HG02938 (cell line): Measurements from ENCODE around the gene TCF4.

Experiments used
- ATAC-seq: cut with Tn5 transposase; IDR thresholded peaks from one replicate; pipeline ENCODE4 v1.9.1; 2021; ENCODE audit warnings: mild to moderate bottlenecking, moderate library complexity; ENCODE audit not compliant: unreplicated experiment

The TCF4 gene

DNA sequence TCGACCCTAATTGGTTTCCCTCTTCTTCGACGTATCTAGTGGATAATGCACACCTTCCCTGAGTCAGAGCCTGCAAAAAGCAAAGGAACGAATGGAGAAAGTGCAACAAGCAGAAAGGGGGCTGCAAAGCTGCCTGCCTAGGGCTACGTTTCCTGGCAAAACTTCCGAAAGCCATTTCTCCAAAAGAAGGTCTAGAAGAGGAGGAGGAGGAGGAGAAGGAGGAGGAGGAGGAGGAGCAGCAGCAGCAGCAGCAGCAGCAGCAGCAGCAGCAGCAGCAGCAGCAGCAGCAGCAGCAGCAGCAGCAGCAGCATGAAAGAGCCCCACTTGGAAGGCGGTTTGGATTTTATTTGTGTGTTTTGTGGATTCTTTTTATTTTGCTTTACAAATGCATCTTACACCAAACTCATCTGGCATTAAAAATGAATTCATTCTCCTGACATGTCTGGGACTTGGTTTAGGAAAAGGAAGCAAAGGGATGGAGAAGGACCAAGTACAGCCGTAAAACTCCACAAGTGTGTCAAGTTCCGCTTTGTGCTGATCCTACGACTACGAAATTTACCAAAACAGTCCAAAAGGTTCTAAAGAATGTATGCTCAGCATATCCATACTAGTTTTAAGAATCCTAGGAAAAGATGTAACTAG, 2.0 kb downstream of the TCF4 start:
- no peak for ATAC-seq

DNA sequence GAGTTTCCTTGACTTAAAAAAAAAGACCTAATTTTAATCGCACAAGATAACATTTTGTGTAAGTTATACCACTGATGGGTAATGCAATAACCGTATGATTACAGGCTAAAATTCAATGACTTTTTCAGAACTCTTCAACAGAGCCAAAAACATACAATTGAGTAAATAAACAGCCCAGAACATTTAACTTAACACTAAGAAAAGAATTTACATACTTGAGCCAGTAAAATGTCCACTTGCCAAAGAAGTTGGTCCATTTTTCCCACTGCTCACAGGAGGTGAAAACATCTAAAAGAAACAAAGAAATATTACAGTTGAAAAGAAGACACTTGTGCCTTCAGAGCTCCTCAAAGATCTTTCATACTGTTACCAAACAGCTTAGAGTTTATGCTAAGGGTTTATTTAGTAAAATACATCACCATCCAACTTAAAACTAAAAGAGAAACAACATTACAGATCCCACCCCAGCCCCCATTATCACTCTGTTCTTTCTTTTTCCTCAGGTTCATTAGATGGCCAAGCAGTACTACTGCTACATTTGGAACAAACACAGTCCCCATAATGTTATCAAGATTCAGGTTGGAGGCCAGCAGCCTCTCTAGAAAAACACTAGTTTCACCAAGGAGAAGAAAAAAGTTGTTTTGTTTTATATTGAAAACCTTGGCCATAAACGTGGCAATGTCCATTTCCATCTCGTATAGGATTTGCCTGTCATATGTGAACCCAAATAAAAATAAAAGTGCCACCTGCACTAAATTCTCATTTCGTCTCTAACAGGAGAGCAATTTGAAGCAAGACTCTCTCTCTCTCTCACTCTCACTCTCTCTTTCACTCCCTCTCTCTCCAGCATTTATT, 2.7 kb downstream of the TCF4 start:
- no peak for ATAC-seq

DNA sequence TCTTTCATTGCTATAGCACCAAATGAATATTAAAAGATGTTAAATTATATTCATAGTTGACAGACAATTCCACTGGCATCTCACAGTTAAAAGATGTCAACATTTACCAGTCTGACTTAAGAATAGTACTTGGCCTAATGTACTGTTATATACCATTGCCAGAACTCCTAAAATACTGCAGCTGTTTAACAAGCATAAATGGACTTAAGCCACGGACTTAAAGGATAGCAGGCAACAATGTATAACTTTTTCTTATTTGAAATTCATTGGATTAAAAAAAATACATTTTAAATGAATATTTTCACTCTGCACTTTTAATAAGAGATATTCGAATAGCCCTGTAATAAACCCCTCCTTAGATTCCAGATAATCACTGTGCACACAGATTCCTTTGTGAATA, 3.8 kb downstream of the TCF4 start:
- no peak for ATAC-seq

DNA sequence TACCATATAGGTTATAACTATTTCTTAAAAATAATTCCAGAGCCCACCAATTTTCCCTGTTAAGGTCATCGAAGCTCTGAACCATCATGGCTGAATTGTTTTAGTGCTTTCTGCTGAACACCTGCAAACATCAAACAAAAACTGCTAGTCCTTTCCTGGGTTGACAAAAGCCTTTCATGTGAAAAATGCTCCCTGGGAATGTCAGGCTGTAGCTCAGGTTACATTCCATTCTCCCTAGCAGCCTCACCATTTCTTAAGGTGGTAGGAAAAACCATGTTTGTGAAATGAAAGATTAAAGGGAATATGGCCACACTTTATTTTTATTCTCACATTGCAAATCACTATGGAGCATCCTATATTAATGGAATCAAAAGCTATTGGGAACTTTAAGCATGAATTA, 5.7 kb downstream of the TCF4 start:
- no peak for ATAC-seq

DNA sequence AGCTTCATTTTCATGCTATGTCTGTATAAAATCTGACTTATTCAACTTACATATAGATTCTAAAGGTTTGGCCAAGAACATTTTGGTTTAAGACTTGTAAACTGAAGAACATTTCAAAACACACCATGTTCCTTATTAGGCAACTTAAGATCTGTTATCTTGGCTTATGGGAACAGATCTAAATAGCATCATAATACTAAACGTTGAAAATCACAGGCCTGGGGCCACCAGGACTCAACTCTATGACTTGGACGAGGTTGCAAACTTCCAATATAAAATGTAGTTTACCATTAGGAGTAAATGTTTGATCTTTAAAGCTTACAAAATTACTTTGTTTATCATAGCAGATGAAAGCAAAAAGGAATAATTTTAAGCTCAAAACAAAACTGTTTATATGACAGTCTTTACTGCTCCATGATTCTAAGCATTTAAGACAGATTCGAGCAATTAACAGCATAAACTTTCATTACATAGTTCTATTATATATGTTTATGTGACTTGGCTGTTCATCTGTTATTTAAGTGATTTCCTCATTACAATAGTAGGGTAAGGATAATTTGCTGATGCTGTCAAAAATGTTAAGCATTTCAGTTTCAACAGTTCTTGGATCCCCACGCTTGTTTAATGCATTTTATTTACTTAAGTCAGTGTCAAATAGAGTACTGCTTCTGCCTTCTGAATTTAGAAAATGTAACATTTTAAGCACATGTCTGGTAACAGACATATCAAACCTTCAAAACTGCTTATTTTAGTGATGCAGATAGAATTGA, 8.3 kb downstream of the TCF4 start:
- ATAC-seq: no peak

DNA sequence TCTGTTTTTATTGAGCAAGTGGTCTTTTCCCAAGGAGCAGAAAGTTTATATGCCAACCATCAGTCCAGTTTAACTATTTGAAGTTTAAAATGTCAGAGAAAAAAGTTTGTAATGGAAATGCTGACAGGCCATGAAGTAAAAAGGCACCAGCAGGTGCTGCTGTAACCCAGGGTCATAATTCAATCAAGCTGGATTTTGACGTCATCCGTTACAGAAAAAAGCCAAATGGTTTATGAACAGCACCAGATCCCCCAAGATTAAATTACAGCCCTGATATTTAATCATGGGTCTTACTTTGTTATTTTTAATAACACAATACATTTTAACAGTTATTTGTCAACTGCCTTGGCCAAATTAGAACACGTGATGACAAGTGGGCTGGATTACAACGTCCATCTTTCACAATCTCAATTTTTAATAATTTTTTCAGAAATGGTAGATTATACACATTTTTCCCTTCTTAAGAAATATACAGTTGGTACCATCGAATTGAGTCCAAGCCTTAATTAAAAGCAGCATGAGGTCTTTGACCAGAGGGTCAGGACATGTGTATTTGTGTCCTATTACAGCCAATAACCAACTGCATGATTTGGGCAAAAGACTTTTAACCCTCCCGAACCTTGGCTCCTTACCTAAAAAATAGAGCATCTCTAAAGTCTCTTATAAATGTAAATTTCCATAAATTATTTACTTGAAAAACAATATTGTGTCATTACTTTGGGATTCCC, 10.0 kb downstream of the TCF4 start:
- ATAC-seq: no peak

DNA sequence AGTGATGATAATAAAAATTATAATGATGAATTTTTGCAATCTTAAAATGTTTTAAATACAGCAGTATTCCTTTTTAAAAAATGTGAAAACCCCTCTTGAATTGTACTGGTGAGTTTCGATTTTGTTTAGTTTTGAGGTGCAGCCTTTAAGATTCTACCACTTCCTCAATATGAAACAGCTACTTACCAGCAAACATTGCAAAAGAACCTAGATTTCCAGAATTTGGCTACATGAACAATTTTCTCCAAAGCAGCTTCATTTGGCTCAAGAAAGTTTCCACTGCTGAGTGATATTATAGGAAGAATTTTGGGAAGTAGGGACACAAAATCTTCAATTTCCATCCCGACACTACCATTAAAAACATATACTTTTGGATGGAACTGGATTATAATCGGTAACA, 12.0 kb downstream of the TCF4 start:
- ATAC-seq: no peak

DNA sequence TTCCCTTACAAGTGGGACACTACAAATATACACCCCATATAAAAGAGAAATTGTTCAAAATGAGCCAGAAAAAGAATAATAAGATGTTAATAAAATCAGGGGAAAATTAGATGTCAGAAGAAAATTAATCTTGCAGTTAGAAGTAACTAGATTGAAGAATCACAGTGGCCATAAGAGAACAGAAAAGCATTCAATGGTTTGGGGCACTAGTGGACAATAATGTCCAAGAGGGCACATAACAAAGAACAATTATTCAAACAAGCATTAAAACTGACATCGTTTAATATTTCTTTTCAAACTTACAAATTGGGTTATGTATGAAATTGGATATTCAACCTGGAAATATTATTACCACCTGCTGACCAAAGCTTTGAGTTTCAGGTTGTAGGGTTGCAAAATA, 12.9 kb downstream of the TCF4 start:
- no peak for ATAC-seq

DNA sequence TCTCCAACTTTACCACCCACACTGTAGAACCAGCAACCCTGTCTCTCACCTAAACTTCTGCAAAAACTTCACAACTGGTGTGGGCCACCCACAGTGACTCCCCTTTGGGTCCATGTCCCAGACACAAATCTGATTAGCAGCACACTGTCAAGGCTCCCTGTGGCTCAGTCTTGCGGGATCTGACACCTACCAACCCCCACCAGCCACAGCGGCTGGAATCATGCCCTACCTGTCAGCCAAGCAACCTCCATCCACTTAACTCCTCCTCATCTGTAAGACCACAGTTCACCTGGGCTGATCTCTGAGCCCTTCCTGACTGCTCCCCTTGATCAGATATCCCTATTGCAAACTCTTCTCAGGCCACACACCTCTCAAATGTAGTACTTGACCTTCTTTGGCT, 14.6 kb downstream of the TCF4 start:
- no peak for ATAC-seq

DNA sequence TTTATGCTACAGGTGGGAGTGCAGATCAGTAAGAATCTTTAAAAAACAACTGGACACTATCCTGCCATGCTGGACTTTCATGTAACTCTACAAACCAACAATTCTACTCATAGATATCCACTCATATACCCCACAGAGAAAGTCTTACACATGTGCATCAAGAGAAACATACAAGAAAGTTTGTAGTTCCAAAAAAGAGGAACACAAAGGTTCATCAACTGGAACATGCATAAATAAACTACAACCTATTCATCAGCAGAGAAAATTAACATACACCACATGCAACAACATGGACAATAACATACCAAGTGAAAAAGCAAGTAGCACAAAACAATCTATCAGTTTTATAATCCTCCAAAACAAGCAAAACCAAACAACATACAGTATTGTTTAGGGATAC, 17.0 kb downstream of the TCF4 start:
- no peak for ATAC-seq

DNA sequence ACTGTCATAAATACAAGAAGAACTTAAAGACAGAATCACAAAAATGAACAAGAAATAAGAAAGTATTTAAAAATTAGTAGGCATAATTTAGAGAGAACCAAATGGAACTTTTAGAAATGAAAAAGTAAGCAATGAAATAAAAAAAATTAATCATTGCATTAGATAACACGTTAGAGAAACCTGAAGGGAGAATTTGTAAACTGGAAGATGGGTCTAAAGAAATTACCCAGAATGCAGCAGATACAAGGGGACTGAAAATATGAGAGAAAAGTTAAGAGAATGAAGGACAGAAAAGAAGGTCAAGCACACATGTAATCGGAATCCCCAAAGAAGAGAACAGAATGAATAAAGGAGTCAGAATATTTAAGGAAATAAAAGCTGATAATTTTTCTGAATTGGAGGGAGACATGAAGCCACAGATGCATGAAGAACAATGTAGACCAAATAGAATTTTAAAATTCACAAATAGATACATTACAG, 21.5 kb downstream of the TCF4 start:
- ATAC-seq: no peak

DNA sequence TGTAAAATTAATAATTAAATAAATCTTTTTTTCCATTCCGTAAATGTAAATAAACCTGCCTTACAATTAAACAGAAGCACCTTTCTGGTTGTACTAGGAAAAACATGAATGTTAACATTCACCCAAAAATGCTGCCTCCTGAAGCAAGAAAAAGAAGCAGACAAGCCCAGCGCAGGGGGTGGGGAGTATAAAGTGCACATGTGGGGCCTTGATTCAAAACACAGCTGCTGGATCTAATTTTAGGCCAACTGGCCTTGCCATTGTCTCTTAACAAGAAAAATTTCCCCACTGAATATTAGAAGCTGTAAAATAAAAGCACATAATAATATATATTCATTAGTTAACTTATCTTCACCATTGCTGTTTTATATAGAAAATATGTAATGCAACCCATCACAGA, 28.3 kb downstream of the TCF4 start:
- no peak for ATAC-seq

DNA sequence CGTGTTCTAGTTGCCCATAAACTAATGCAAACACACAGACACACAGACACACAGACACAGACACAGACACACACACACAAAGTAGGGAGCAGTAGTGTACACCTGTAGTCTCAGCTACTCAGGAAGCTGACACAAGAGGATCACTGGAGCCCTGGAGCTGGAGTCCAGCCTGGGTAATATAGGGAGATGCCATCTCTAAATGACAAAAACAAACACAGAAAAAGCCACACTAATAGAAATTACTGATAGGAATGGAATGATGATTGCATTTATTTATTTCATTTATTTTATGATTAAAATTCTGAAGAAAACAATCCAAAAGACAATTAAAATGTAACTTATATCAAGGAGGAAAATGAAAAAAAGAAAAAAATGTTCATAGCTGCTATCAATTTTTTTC, 30.8 kb downstream of the TCF4 start:
- no peak for ATAC-seq

DNA sequence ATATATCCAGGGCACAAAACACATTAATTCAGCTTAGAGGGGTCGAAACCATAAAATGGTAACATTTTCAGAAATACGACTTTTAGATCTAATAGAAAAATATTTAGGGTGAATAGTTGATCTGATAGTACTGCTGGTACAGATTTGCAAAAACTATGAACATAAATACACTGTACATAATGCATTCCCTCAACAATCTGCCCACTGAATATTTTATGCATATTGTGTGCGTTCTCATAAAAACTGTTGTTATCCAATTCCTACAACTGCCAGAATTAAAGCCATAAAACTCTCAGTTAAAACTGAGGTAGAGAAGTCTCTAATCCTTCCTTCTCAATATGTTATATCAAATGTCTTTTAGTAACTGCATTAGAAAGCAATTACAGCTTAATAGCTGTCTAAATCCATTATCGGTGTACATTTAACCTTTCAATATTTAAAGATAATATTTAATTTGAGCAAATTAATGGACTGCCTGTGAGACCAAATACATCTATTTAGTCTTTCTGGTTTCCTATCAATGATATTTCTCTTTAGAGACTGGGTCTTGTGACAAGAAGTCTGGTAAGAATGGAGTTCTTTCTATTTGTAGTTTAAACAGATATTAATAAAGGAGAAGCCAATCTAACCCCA, 32.5 kb downstream of the TCF4 start:
- ATAC-seq: no peak

DNA sequence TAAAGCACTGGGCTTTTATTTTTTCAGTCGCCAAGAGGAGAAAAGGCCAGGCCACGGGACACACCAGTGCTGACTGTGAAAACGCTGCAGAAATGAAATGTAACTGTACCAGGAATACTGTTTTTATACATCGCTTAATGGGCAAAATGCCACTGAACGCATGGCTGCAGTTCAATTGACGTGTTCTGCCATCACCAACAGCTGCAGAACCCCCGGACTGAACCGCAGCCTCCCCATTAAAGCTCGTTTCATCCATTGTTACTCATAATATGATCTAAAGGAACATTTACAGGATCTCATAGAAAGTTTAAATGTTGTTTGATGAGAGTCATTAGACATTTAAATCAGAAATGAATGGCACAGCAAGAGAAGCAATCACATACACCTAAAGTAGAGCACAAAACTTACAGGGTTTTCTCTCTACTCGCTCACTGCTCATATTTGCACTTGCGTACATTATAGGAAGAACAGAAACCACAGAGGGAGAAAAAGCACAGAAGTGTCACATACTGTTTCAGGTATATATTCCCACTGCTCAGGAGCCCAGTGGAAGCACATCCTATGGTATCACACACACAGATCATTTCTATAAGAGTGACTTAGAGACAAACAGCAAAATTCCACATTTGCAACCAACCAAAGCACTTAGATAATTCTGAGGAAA, 35.3 kb downstream of the TCF4 start:
- no peak for ATAC-seq

DNA sequence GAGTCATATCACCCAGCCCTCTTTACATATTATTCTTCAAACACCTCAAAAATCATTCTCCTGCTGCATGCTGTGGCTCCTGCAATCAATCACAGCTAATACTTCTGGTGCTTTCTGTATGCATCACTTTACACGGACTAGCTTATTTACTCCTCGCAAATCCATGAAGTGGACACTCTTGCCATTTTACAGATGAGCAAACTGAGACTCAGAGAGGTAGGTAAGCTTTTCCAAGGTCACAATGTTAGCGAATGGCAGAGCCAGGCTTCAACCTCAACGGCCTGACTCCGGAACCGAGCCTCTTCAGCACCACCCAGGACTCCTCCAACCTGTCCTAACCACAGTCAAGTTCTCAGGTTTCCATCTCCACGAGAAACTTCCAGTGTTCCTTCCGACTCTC, 36.8 kb downstream of the TCF4 start:
- ATAC-seq: no peak

DNA sequence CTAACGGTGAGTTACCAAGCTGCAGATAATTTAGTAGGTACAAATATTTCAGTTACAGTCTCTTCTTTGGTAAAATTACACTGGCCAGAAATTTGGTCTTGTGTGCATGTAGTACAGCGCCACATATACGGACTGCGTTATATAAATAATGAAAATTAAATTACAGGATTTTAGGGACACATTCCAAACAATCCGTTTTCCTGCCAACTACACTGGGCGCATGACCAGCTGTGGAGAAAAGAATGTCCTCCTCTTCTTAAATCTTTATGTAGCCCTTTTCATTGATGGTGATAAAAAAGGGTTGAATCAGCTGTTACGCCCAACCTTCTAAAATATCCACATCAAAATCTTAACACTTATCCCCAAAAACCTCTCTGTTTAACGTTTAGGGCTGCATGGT, 37.5 kb downstream of the TCF4 start:
- no peak for ATAC-seq

DNA sequence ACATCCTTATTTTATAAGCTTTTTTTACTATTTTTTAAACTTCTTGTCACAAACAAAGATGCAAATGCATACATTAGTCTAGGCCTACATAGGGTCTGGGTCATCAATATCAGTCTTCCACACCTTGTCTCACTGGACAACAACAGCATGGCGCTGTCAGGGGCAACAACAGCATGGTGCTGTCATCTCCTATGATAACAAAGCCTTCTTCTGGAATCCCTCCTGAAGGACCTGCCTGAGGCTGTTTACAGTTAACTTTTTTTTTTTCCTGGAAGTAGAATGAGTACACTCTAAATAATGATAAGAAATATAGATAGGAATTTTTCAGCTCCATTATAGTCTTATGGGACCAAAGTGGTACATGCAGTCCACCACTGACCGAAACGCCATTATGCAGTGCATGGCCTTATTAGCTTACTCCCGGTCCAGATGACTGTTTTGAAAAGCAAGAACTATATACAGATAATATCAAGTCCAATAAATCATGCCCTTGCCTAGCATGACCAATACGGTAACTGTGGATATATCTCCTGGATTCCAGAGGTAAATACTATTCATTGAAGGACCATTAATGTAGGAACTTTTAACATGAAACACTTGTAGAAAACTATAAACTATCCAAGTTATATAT, 38.4 kb downstream of the TCF4 start:
- no peak for ATAC-seq

DNA sequence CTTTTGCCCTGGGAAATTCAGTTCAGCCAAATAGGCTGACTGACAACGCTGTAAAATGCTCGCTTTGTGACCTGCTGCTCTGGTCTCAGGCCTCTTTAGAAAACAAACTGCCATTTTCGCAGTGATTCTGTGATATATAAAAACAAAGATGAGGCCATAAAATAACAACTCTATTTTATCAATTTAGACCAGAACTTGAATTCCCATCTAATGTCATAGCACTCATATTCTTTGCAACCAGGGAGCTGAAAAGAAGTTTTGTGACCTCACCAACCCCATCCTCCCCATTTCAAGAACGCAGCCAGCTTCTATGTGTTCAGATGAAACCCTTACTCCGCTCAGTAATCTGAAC, 40.3 kb downstream of the TCF4 start:
- no peak for ATAC-seq
